Measurements from ENCODE around the gene ZNF618.

ZNF618 gene

GRCh38 chr9:113912816-113913215, 36.7 kb downstream of the ZNF618 start:
- no peak overlapping the region for H2AFZ ChIP-seq (ENCODE audit: low read length)
- no peaks in the 10 kb centered on the region for H3K4me1 ChIP-seq (ENCODE audit: insufficient read depth, low read length, poor library complexity, severe bottlenecking)
- H3K79me2 ChIP-seq (ENCODE audit: insufficient read depth, low read length), result peaks cover 42% of the 10 kb centered on the region; the same call in 1 of the 2 replicates
- no peaks in the 10 kb centered on the region for H3F3A ChIP-seq (ENCODE audit: low read depth)
- no peaks in the 10 kb centered on the region; the same call in 1 of the 2 replicates for H3K36me3 ChIP-seq (ENCODE audit: insufficient read depth, low read length)
- no peak overlapping the region for H3K9ac ChIP-seq (ENCODE audit: low read depth, low read length, poor library complexity, severe bottlenecking)
- H4K20me1 ChIP-seq (ENCODE audit: insufficient read depth, low read length, poor library complexity, severe bottlenecking), result peaks cover 4% of the 10 kb centered on the region
- no peaks in the 10 kb centered on the region for H3K27me3 ChIP-seq (ENCODE audit: insufficient read depth, low read length, poor library complexity, severe bottlenecking)
- no peak overlapping the region for H3K4me2 ChIP-seq (ENCODE audit: low read depth, low read length, poor library complexity, severe bottlenecking)
- no peak overlapping the region for H3K4me3 ChIP-seq (ENCODE audit: low read length, poor library complexity, severe bottlenecking)
- H3K9me3 ChIP-seq (ENCODE audit: insufficient read depth, low read depth, low read length), result no peaks in the 10 kb centered on the region
- no peaks in the 10 kb centered on the region for H3K9me2 ChIP-seq (replicated peaks; ENCODE audit: low read depth, low read length)
- TF ChIP-seq CTCF (conservative IDR thresholded peaks at IDR 0.05; ENCODE audit: low read length) (no peak), EZH2phosphoT487 (IDR thresholded peaks at IDR 0.05; ENCODE audit: borderline replicate concordance) (no peak)

DNA sequence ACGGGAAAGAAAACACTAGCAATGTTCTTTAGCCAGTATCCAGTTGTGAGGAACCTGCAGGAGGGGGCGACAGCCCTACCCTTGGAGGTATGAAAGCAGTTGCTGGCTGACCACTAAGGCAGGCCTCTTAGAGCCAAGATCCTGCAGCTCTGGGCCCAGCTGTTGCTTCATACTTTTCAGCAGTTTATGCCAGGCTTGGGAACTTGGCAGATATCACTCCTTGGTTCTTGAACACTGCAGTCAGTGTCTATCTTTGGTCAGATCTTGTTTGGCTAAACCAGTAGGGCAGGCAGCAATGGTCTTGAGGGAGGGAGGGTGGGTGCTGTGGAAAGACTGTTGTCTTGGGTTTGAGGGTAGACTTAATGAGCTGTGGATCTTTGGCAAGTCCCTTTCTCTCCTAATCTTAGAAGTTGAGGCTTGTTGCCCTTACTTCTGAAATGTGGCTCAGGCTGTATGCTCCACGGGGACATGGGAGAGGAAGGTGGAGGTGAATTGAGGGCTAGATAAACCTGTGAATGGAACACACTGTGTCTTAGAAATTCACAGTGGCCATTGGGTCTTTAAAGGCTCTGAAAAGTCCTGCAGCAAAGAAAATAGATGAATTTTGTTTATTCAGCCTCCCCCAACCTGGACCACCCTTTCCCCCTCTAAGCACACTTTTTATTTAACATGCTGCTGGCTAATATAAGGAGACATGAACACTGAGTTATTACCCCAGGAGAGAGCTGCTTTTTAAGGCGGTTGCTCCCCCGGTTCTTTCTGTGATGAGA, 37.5 kb downstream of the ZNF618 start:
- H3F3A ChIP-seq (ENCODE audit: low read depth), result no peaks in the 10 kb centered on the region
- H4K20me1 ChIP-seq (ENCODE audit: insufficient read depth, low read length, poor library complexity, severe bottlenecking), result peaks cover 4% of the 10 kb centered on the region
- H3K36me3 ChIP-seq (ENCODE audit: insufficient read depth, low read length), result no peaks in the 10 kb centered on the region; the same call in 1 of the 2 replicates
- H2AFZ ChIP-seq (ENCODE audit: low read length), result no peak overlapping the region
- H3K4me1 ChIP-seq (ENCODE audit: insufficient read depth, low read length, poor library complexity, severe bottlenecking), result no peaks in the 10 kb centered on the region
- H3K79me2 ChIP-seq (ENCODE audit: insufficient read depth, low read length), result peaks cover 34% of the 10 kb centered on the region; the same call in 1 of the 2 replicates
- no peak overlapping the region for H3K9ac ChIP-seq (ENCODE audit: low read depth, low read length, poor library complexity, severe bottlenecking)
- TF ChIP-seq CTCF (conservative IDR thresholded peaks at IDR 0.05; ENCODE audit: low read length) (no peak), EZH2phosphoT487 (IDR thresholded peaks at IDR 0.05; ENCODE audit: borderline replicate concordance) (no peak)
- no peak overlapping the region for H3K4me2 ChIP-seq (ENCODE audit: low read depth, low read length, poor library complexity, severe bottlenecking)
- H3K4me3 ChIP-seq (ENCODE audit: low read length, poor library complexity, severe bottlenecking), result no peak overlapping the region
- H3K9me2 ChIP-seq (replicated peaks; ENCODE audit: low read depth, low read length), result no peaks in the 10 kb centered on the region
- H3K9me3 ChIP-seq (ENCODE audit: insufficient read depth, low read depth, low read length), result no peaks in the 10 kb centered on the region
- no peaks in the 10 kb centered on the region for H3K27me3 ChIP-seq (ENCODE audit: insufficient read depth, low read length, poor library complexity, severe bottlenecking)

DNA sequence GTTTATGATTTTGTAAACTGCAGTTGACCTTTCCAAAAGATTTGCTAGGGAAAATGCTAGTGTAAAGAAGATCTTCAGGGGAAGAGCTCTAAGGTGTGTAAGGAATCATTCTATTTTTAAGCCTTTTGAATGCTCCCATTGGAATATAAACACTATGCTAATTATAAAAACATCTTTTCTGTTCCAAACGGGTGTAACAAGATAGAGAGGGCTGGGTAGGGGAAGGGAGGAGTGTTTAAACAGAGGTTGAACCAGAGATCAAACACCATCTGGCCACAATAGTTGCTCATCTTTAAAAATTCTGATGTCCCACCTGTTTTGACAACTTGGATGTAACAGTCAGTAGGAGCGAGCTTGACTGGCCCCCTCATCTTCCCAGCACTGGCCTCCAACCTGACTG, 38.4 kb downstream of the ZNF618 start:
- H3K9me3 ChIP-seq (ENCODE audit: insufficient read depth, low read depth, low read length), result no peaks in the 10 kb centered on the region
- TF ChIP-seq CTCF (conservative IDR thresholded peaks at IDR 0.05; ENCODE audit: low read length) (no peak), EZH2phosphoT487 (IDR thresholded peaks at IDR 0.05; ENCODE audit: borderline replicate concordance) (no peak)
- H3F3A ChIP-seq (ENCODE audit: low read depth), result no peaks in the 10 kb centered on the region
- no peaks in the 10 kb centered on the region for H3K27me3 ChIP-seq (ENCODE audit: insufficient read depth, low read length, poor library complexity, severe bottlenecking)
- peaks cover 4% of the 10 kb centered on the region for H4K20me1 ChIP-seq (ENCODE audit: insufficient read depth, low read length, poor library complexity, severe bottlenecking)
- H3K36me3 ChIP-seq (ENCODE audit: insufficient read depth, low read length), result no peaks in the 10 kb centered on the region; the same call in 1 of the 2 replicates
- no peak overlapping the region for H2AFZ ChIP-seq (ENCODE audit: low read length)
- no peak overlapping the region for H3K4me3 ChIP-seq (ENCODE audit: low read length, poor library complexity, severe bottlenecking)
- no peak overlapping the region for H3K9ac ChIP-seq (ENCODE audit: low read depth, low read length, poor library complexity, severe bottlenecking)
- no peaks in the 10 kb centered on the region for H3K9me2 ChIP-seq (replicated peaks; ENCODE audit: low read depth, low read length)
- no peaks in the 10 kb centered on the region for H3K4me1 ChIP-seq (ENCODE audit: insufficient read depth, low read length, poor library complexity, severe bottlenecking)
- no peak overlapping the region for H3K4me2 ChIP-seq (ENCODE audit: low read depth, low read length, poor library complexity, severe bottlenecking)
- peaks cover 32% of the 10 kb centered on the region; the same call in 1 of the 2 replicates for H3K79me2 ChIP-seq (ENCODE audit: insufficient read depth, low read length)
